ENCODE data around the gene EPHA3. TPM values are rescaled to one million over a fixed set of nuclear protein-coding genes. Genes with fewer than 3 reads are reported as not detected.

Gene EPHA3
- total RNA-seq, 2 experiments from 2014 or later, result not detected

DNA sequence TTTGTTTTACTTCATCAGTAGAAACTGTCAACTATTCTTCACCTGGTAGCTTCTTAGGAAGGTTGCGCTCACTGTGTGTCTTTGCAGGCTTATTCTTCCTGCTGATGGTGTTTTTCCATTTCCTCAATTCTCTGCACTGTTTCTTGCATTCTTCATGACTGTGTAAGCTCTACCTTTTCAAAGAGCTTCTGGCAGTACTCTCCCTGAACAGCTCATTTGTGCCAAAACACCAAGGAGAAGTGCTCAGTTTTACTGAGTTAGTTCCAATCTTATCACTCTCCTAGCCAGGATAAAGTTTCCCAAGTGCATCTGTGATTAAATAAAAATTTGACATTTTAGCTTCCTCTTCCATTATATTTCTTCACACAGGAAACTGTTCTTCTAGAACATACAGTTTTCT is 339.8 kb downstream of the EPHA3 start:
- Mint-ChIP-seq H3K4me1 (no peaks in the 10 kb centered on the region), H3K27me3 (no peaks in the 10 kb centered on the region), H3K9me3 (no peaks in the 10 kb centered on the region), H3K36me3 (no peaks in the 10 kb centered on the region), H3K4me3 (no peak overlapping the region), H3K27ac (no peak overlapping the region)
- DNase-seq (no peak), ATAC-seq (ENCODE audit: low read depth) (no peak)
- POLR2A ChIA-PET, result no interaction called here

DNA sequence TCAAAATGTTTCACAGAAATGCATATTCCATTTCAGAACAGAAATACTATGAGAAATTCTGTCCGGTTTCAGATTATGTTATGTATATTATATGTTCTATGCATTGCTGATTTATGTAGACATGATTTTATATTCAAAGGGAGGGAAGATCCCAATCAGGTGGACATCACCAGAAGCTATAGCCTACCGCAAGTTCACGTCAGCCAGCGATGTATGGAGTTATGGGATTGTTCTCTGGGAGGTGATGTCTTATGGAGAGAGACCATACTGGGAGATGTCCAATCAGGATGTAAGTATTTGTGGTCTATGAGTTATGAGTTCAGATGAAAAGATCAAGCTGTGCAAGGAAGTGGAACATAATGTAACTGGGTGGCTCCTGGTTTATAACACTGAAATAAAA is 341.7 kb downstream of the EPHA3 start:
- Mint-ChIP-seq H3K4me3 (no peak overlapping the region), H3K9me3 (peaks cover 1% of the 10 kb centered on the region)
- DNase-seq, result no peak

GRCh38 chr3:89452066-89452465 is 344.6 kb downstream of the EPHA3 start:
- DNase-seq (no peak), ATAC-seq (ENCODE audit: low read depth) (no peak)
- no peaks in the 10 kb centered on the region for H3K27me3 Mint-ChIP-seq
- H3K9me3 Mint-ChIP-seq, result peaks cover 5% of the 10 kb centered on the region
- no peak overlapping the region for H3K4me3 Mint-ChIP-seq
- H3K4me1 Mint-ChIP-seq, result no peaks in the 10 kb centered on the region
- H3K27ac Mint-ChIP-seq, result no peak overlapping the region
- H3K36me3 Mint-ChIP-seq, result no peaks in the 10 kb centered on the region
- POLR2A ChIA-PET, result no interaction called here

More for the DNA sequence above, 341.7 kb downstream of the EPHA3 start:
- Mint-ChIP-seq H3K27ac (no peak overlapping the region), H3K36me3 (no peaks in the 10 kb centered on the region), H3K4me1 (no peaks in the 10 kb centered on the region), H3K27me3 (no peaks in the 10 kb centered on the region)
- ATAC-seq (ENCODE audit: low read depth), result no peak
- POLR2A ChIA-PET, result no interaction called here

DNA sequence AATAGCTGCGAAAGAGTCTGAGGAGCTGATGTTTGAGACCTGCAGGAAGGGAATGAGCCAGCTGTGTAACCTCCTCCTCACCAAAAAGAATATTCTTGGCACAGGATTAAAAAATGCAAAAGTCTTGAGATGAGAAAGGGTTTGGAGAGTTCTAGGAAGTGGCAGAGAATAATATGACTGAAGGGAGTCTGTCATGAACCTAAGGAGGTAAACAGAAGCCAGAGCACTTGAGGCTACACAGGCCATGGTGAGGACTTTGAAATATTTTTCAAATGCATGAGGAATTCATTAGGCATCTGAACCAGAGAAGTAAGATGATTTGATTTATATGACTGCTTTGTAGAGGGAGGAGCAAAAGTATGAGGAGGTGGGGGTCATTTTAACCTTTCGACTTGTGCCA is 347.8 kb downstream of the EPHA3 start:
- H3K27ac Mint-ChIP-seq, result no peak overlapping the region
- H3K27me3 Mint-ChIP-seq, result no peaks in the 10 kb centered on the region
- H3K4me1 Mint-ChIP-seq, result no peaks in the 10 kb centered on the region
- no peaks in the 10 kb centered on the region for H3K36me3 Mint-ChIP-seq
- DNase-seq (no peak), ATAC-seq (ENCODE audit: low read depth) (no peak)
- H3K9me3 Mint-ChIP-seq, result peaks cover 7% of the 10 kb centered on the region
- H3K4me3 Mint-ChIP-seq, result no peak overlapping the region
- POLR2A ChIA-PET, result no interaction called here

- Mint-ChIP-seq H3K36me3 (no peaks in the 10 kb centered on the region), H3K9me3 (peaks cover 1% of the 10 kb centered on the region), H3K4me1 (no peaks in the 10 kb centered on the region), H3K27ac (no peak overlapping the region), H3K27me3 (no peaks in the 10 kb centered on the region), H3K4me3 (no peak overlapping the region)
- POLR2A ChIA-PET, result no interaction called here
- DNase-seq (no peak), ATAC-seq (ENCODE audit: low read depth) (no peak)
Observed at GRCh38 chr3:89467898-89468363, 360.5 kb downstream of the EPHA3 start.

DNA sequence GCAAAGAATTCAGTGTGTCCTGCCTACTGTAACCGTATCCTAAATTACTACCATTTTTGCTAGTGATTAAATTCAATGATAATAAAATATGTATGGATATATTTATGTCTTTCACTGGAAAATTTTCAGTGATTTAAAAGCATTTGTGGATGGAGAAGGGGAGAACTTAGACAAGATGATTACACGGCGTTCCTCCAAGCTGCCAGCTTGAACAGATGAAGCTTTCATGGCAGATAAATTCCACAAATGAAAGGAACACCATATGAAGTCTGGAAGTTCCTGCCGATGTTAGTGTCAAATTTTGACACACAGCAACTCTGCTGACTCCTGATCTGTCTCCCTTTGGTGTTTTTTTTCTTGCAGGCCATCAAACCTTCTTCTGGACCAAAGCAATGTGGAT is 364.7 kb downstream of the EPHA3 start:
- no peaks in the 10 kb centered on the region for H3K27me3 Mint-ChIP-seq
- DNase-seq, result no peak
- no peaks in the 10 kb centered on the region for H3K4me1 Mint-ChIP-seq
- POLR2A ChIA-PET, result no interaction called here
- H3K4me3 Mint-ChIP-seq, result no peak overlapping the region
- H3K36me3 Mint-ChIP-seq, result no peaks in the 10 kb centered on the region
- H3K9me3 Mint-ChIP-seq, result peaks cover 8% of the 10 kb centered on the region
- H3K27ac Mint-ChIP-seq, result no peak overlapping the region
- ATAC-seq (ENCODE audit: low read depth), result no peak

DNA sequence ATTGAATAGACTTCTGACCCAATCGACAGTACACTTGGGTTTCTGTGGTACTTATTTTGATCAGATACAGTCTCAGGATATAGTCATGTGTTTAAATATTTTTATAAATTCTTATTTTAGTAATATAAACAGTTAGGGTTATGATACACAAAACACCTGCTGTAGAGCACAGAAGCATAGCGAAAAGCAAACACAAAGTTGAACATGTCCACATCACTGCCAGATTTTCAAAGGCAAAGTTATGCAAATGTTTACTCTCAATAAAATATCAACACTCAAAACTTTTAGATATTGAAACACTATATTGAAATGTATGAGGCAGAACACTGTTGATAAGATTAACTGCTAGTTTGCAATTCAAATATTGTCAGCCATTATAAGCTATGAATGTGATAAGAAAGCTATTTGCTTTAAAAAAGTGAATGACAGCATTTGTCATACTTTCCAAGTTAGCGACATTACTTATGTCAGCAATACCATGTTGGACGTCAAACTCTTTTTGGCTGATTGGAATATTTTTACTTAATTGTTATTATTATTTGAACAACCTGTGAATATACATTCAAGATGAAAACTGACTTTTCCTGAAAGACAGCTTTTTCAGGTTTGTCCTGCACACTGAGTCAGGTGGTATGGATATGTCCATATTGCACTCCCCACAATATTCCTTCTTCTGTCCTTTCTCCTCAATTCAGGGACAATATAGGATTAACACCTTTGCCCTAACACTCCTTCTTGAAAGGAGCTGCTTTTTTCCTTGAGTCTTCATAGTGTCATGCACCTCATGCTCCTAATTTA is 367.1 kb downstream of the EPHA3 start:
- no peaks in the 10 kb centered on the region for H3K27me3 Mint-ChIP-seq
- peaks cover 9% of the 10 kb centered on the region for H3K9me3 Mint-ChIP-seq
- DNase-seq (no peak), ATAC-seq (ENCODE audit: low read depth) (no peak)
- H3K27ac Mint-ChIP-seq, result no peak overlapping the region
- H3K36me3 Mint-ChIP-seq, result no peaks in the 10 kb centered on the region
- H3K4me1 Mint-ChIP-seq, result no peaks in the 10 kb centered on the region
- POLR2A ChIA-PET, result no interaction called here
- no peak overlapping the region for H3K4me3 Mint-ChIP-seq

GRCh38 chr3:89488800-89489580 is 381.6 kb downstream of the EPHA3 start:
- no peaks in the 10 kb centered on the region for H3K36me3 Mint-ChIP-seq
- H3K4me3 Mint-ChIP-seq, result no peak overlapping the region
- H3K27me3 Mint-ChIP-seq, result no peaks in the 10 kb centered on the region
- no peaks in the 10 kb centered on the region for H3K4me1 Mint-ChIP-seq
- ATAC-seq (ENCODE audit: low read depth) (no peak), DNase-seq (no peak)
- H3K9me3 Mint-ChIP-seq, result peaks cover 7% of the 10 kb centered on the region
- POLR2A ChIA-PET, result no interaction called here
- no peak overlapping the region for H3K27ac Mint-ChIP-seq

GRCh38 chr3:89490129-89490528 is 382.7 kb downstream of the EPHA3 start:
- DNase-seq (no peak), ATAC-seq (ENCODE audit: low read depth) (no peak)
- Mint-ChIP-seq H3K9me3 (peaks cover 3% of the 10 kb centered on the region), H3K27me3 (no peaks in the 10 kb centered on the region), H3K4me1 (no peaks in the 10 kb centered on the region), H3K27ac (no peak overlapping the region), H3K36me3 (no peaks in the 10 kb centered on the region), H3K4me3 (no peak overlapping the region)
- POLR2A ChIA-PET, result no interaction called here

- no peaks in the 10 kb centered on the region for H3K27me3 Mint-ChIP-seq
- no peaks in the 10 kb centered on the region for H3K36me3 Mint-ChIP-seq
- H3K4me3 Mint-ChIP-seq, result no peak overlapping the region
- H3K27ac Mint-ChIP-seq, result no peak overlapping the region
- H3K4me1 Mint-ChIP-seq, result no peaks in the 10 kb centered on the region
- DNase-seq (no peak), ATAC-seq (ENCODE audit: low read depth) (no peak)
- POLR2A ChIA-PET, result no interaction called here
- H3K9me3 Mint-ChIP-seq, result no peaks in the 10 kb centered on the region
Observed at GRCh38 chr3:89494734-89495133, 387.3 kb downstream of the EPHA3 start.

DNA sequence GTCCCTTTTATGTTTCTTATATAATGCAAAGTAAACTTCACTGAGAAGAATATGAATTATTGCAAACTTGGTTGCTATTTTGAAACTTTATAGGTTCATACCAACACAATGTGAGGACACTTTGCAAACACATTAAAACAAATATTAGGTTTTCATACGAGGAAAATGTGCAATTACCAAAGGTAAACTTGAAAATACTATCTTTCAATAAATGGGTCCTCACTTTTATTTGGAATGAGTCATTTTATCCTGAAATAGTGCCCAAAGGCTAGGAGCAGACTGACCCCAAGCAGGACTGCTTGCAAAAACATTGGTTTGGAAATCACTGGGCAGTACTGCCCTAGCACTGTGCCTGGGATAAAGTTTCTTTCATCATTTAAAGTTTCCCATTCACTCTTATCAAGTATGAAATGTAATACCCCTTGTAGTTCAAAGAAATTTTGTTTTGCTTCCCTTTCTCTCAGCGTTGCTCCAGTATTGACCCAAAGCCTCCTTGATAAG is 396.5 kb downstream of the EPHA3 start:
- no peak overlapping the region for H3K4me3 Mint-ChIP-seq
- peaks cover 2% of the 10 kb centered on the region for H3K9me3 Mint-ChIP-seq
- DNase-seq (no peak), ATAC-seq (ENCODE audit: low read depth) (no peak)
- H3K27me3 Mint-ChIP-seq, result no peaks in the 10 kb centered on the region
- no peaks in the 10 kb centered on the region for H3K4me1 Mint-ChIP-seq
- no peak overlapping the region for H3K27ac Mint-ChIP-seq
- POLR2A ChIA-PET, result no interaction called here
- H3K36me3 Mint-ChIP-seq, result no peaks in the 10 kb centered on the region

DNA sequence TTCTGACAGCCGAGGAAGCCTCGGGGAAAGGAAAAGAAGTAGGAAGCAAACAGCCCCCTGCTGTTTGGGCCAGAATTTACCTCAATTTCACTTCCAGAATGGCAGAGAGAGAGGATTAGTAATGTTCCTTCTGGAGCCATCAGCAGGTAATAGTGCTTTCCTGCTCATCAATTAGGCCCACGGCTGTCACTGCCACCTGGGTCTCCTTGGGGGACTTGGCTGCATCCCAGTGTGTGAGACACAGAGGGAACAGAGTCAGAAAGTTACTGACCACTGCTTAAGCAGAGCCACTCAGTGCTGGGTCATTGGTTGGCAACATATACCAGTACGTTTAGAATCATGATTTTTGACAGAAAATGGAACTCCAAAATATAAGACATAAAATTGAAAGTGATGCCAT is 397.0 kb downstream of the EPHA3 start:
- no peak overlapping the region for H3K4me3 Mint-ChIP-seq
- no peaks in the 10 kb centered on the region for H3K27me3 Mint-ChIP-seq
- no peaks in the 10 kb centered on the region for H3K36me3 Mint-ChIP-seq
- no peak for DNase-seq
- no peak for ATAC-seq (ENCODE audit: low read depth)
- POLR2A ChIA-PET, result no interaction called here
- H3K27ac Mint-ChIP-seq, result no peak overlapping the region
- peaks cover 2% of the 10 kb centered on the region for H3K9me3 Mint-ChIP-seq
- no peaks in the 10 kb centered on the region for H3K4me1 Mint-ChIP-seq

GRCh38 chr3:89506462-89507103 is 399.2 kb downstream of the EPHA3 start:
- DNase-seq (no peak), ATAC-seq (ENCODE audit: low read depth) (no peak)

More at GRCh38 chr3:89506462-89507103, 399.2 kb downstream of the EPHA3 start:
- Mint-ChIP-seq H3K9me3 (peaks cover 4% of the 10 kb centered on the region), H3K4me1 (no peaks in the 10 kb centered on the region), H3K27me3 (no peaks in the 10 kb centered on the region), H3K27ac (no peak overlapping the region), H3K36me3 (no peaks in the 10 kb centered on the region), H3K4me3 (no peak overlapping the region)
- POLR2A ChIA-PET, result no interaction called here
